PC-9 (cell line): ENCODE measurements around the gene SNX32.

ENCODE experiments used
- CTCF ChIP-seq: fragments of 200-600 bp; sonication (generic); conservative IDR thresholded peaks from 2 replicates; pipeline ENCODE4 v1.6.1; 2017; ENCODE audit warnings: mixed run types, antibody characterized with exemption, mild to moderate bottlenecking, moderate library complexity
- EZH2 ChIP-seq: fragments of 200-600 bp; sonication (generic); IDR thresholded peaks from 2 replicates; pipeline ENCODE4 v1.8.0; 2017; ENCODE audit warnings: antibody characterized with exemption, low read depth

- TF ChIP-seq CTCF, result no peak
- TF ChIP-seq EZH2, result no peak
These were observed 12.7 kb upstream of the SNX32 start for GRCh38 chr11:65821107-65821506.
